ENCODE results near the gene PROM2.

The PROM2 gene

GRCh38 chr2:95295376-95295775 is 21.1 kb downstream of the PROM2 start:
- peaks cover 0 to 3% of the 10 kb centered on the region in 2 donors for H3K36me3 ChIP-seq (ENCODE audit: control insufficient read depth in 1 of 2, insufficient read depth in 2 of 2, low read length in 2 of 2)
- H3K27me3 ChIP-seq (ENCODE audit: control insufficient read depth in 1 of 2, insufficient read depth in 2 of 2, low read length in 2 of 2): peaks cover 0 to 4% of the 10 kb centered on the region in 2 donors
- no peak overlapping the region for H3K4me3 ChIP-seq (ENCODE audit: low read depth in 1 of 2, low read length in 2 of 2)
- H3K9me3 ChIP-seq (ENCODE audit: control insufficient read depth in 1 of 2, low read length in 2 of 2): peaks cover 0 to 4% of the 10 kb centered on the region in 2 donors
- H3K4me1 ChIP-seq (ENCODE audit: control insufficient read depth in 1 of 2, insufficient read depth in 2 of 2, low read length in 2 of 2): peaks cover 0 to 5% of the 10 kb centered on the region in 2 donors
- H3K27ac ChIP-seq (ENCODE audit: low read depth, low read length): no peak overlapping the region
- H3K9ac ChIP-seq (ENCODE audit: low read depth in 1 of 2, low read length in 2 of 2): no peak overlapping the region

GRCh38 chr2:95296011-95296410 is 21.8 kb downstream of the PROM2 start:
- no peak overlapping the region for H3K27ac ChIP-seq (ENCODE audit: low read depth, low read length)
- peaks cover 0 to 4% of the 10 kb centered on the region in 2 donors for H3K27me3 ChIP-seq (ENCODE audit: control insufficient read depth in 1 of 2, insufficient read depth in 2 of 2, low read length in 2 of 2)
- no peak overlapping the region for H3K4me3 ChIP-seq (ENCODE audit: low read depth in 1 of 2, low read length in 2 of 2)
- peaks cover 0 to 5% of the 10 kb centered on the region in 2 donors for H3K4me1 ChIP-seq (ENCODE audit: control insufficient read depth in 1 of 2, insufficient read depth in 2 of 2, low read length in 2 of 2)
- no peak overlapping the region for H3K9ac ChIP-seq (ENCODE audit: low read depth in 1 of 2, low read length in 2 of 2)
- H3K9me3 ChIP-seq (ENCODE audit: control insufficient read depth in 1 of 2, low read length in 2 of 2): peaks cover 0 to 4% of the 10 kb centered on the region in 2 donors
- H3K36me3 ChIP-seq (ENCODE audit: control insufficient read depth in 1 of 2, insufficient read depth in 2 of 2, low read length in 2 of 2): no peaks in the 10 kb centered on the region

- H3K36me3 ChIP-seq (ENCODE audit: control insufficient read depth in 1 of 2, insufficient read depth in 2 of 2, low read length in 2 of 2): no peaks in the 10 kb centered on the region
- H3K27ac ChIP-seq (ENCODE audit: low read depth, low read length): peak within 1 kb of the TSS; percentile 32
- peaks cover 0 to 5% of the 10 kb centered on the region in 2 donors for H3K4me1 ChIP-seq (ENCODE audit: control insufficient read depth in 1 of 2, insufficient read depth in 2 of 2, low read length in 2 of 2)
- peak within 1 kb of the TSS; percentile 9 to 29 for H3K4me3 ChIP-seq (ENCODE audit: low read depth in 1 of 2, low read length in 2 of 2)
- peaks cover 0 to 4% of the 10 kb centered on the region in 2 donors for H3K27me3 ChIP-seq (ENCODE audit: control insufficient read depth in 1 of 2, insufficient read depth in 2 of 2, low read length in 2 of 2)
- no peak within 1 kb of the TSS for H3K9ac ChIP-seq (ENCODE audit: low read depth in 1 of 2, low read length in 2 of 2)
- H3K9me3 ChIP-seq (ENCODE audit: control insufficient read depth in 1 of 2, low read length in 2 of 2): no peaks in the 10 kb centered on the region
Measured at GRCh38 chr2:95296880-95297487, 22.7 kb downstream of the PROM2 start, which contains the start of gene KCNIP3. Gene KCNIP3 (plus strand): TSS chr2:95297347. CDS start chr2:95297439, 92 bp downstream.

- peak overlapping the region in 1 of 2 donors; percentile 29 for H3K4me3 ChIP-seq (ENCODE audit: low read depth in 1 of 2, low read length in 2 of 2)
- no peaks in the 10 kb centered on the region for H3K36me3 ChIP-seq (ENCODE audit: control insufficient read depth in 1 of 2, insufficient read depth in 2 of 2, low read length in 2 of 2)
- peaks cover 0 to 5% of the 10 kb centered on the region in 2 donors for H3K4me1 ChIP-seq (ENCODE audit: control insufficient read depth in 1 of 2, insufficient read depth in 2 of 2, low read length in 2 of 2)
- no peak overlapping the region for H3K9ac ChIP-seq (ENCODE audit: low read depth in 1 of 2, low read length in 2 of 2)
- no peak overlapping the region for H3K27ac ChIP-seq (ENCODE audit: low read depth, low read length)
- H3K27me3 ChIP-seq (ENCODE audit: control insufficient read depth in 1 of 2, insufficient read depth in 2 of 2, low read length in 2 of 2): peaks cover 0 to 4% of the 10 kb centered on the region in 2 donors
- H3K9me3 ChIP-seq (ENCODE audit: control insufficient read depth in 1 of 2, low read length in 2 of 2): no peaks in the 10 kb centered on the region
Measured at GRCh38 chr2:95297639-95298395, 23.6 kb downstream of the PROM2 start.

- H3K36me3 ChIP-seq (ENCODE audit: control insufficient read depth in 1 of 2, insufficient read depth in 2 of 2, low read length in 2 of 2): no peaks in the 10 kb centered on the region
- H3K4me1 ChIP-seq (ENCODE audit: control insufficient read depth in 1 of 2, insufficient read depth in 2 of 2, low read length in 2 of 2): peaks cover 0 to 5% of the 10 kb centered on the region in 2 donors
- H3K27me3 ChIP-seq (ENCODE audit: control insufficient read depth in 1 of 2, insufficient read depth in 2 of 2, low read length in 2 of 2): peaks cover 0 to 4% of the 10 kb centered on the region in 2 donors
- H3K9me3 ChIP-seq (ENCODE audit: control insufficient read depth in 1 of 2, low read length in 2 of 2): no peaks in the 10 kb centered on the region
- H3K4me3 ChIP-seq (ENCODE audit: low read depth in 1 of 2, low read length in 2 of 2): no peak overlapping the region
- H3K9ac ChIP-seq (ENCODE audit: low read depth in 1 of 2, low read length in 2 of 2): no peak overlapping the region
- H3K27ac ChIP-seq (ENCODE audit: low read depth, low read length): no peak overlapping the region
Measured at GRCh38 chr2:95298486-95299111, 24.4 kb downstream of the PROM2 start.

GRCh38 chr2:95299961-95300360 is 25.7 kb downstream of the PROM2 start:
- Histone ChIP-seq H3K9me3 (ENCODE audit: control insufficient read depth in 1 of 2, low read length in 2 of 2) (no peaks in the 10 kb centered on the region), H3K9ac (ENCODE audit: low read depth in 1 of 2, low read length in 2 of 2) (no peak overlapping the region), H3K27me3 (ENCODE audit: control insufficient read depth in 1 of 2, insufficient read depth in 2 of 2, low read length in 2 of 2) (peaks cover 0 to 4% of the 10 kb centered on the region in 2 donors), H3K27ac (ENCODE audit: low read depth, low read length) (no peak overlapping the region), H3K4me3 (ENCODE audit: low read depth in 1 of 2, low read length in 2 of 2) (no peak overlapping the region), H3K36me3 (ENCODE audit: control insufficient read depth in 1 of 2, insufficient read depth in 2 of 2, low read length in 2 of 2) (no peaks in the 10 kb centered on the region), H3K4me1 (ENCODE audit: control insufficient read depth in 1 of 2, insufficient read depth in 2 of 2, low read length in 2 of 2) (peaks cover 4 to 8% of the 10 kb centered on the region in 2 donors)

GRCh38 chr2:95300450-95300849 is 26.2 kb downstream of the PROM2 start:
- Histone ChIP-seq H3K36me3 (ENCODE audit: control insufficient read depth in 1 of 2, insufficient read depth in 2 of 2, low read length in 2 of 2) (no peaks in the 10 kb centered on the region), H3K9me3 (ENCODE audit: control insufficient read depth in 1 of 2, low read length in 2 of 2) (no peaks in the 10 kb centered on the region), H3K4me3 (ENCODE audit: low read depth in 1 of 2, low read length in 2 of 2) (no peak overlapping the region), H3K9ac (ENCODE audit: low read depth in 1 of 2, low read length in 2 of 2) (no peak overlapping the region), H3K4me1 (ENCODE audit: control insufficient read depth in 1 of 2, insufficient read depth in 2 of 2, low read length in 2 of 2) (peaks cover 9 to 13% of the 10 kb centered on the region in 2 donors), H3K27me3 (ENCODE audit: control insufficient read depth in 1 of 2, insufficient read depth in 2 of 2, low read length in 2 of 2) (peaks cover 0 to 4% of the 10 kb centered on the region in 2 donors), H3K27ac (ENCODE audit: low read depth, low read length) (no peak overlapping the region)

GRCh38 chr2:95301186-95301585 is 26.9 kb downstream of the PROM2 start:
- Histone ChIP-seq H3K27me3 (ENCODE audit: control insufficient read depth in 1 of 2, insufficient read depth in 2 of 2, low read length in 2 of 2) (peaks cover 0 to 4% of the 10 kb centered on the region in 2 donors), H3K9ac (ENCODE audit: low read depth in 1 of 2, low read length in 2 of 2) (no peak overlapping the region), H3K4me1 (ENCODE audit: control insufficient read depth in 1 of 2, insufficient read depth in 2 of 2, low read length in 2 of 2) (peaks cover 10 to 19% of the 10 kb centered on the region in 2 donors), H3K36me3 (ENCODE audit: control insufficient read depth in 1 of 2, insufficient read depth in 2 of 2, low read length in 2 of 2) (no peaks in the 10 kb centered on the region), H3K9me3 (ENCODE audit: control insufficient read depth in 1 of 2, low read length in 2 of 2) (no peaks in the 10 kb centered on the region), H3K27ac (ENCODE audit: low read depth, low read length) (no peak overlapping the region), H3K4me3 (ENCODE audit: low read depth in 1 of 2, low read length in 2 of 2) (no peak overlapping the region)

- H3K9ac ChIP-seq (ENCODE audit: low read depth in 1 of 2, low read length in 2 of 2): no peak overlapping the region
Measured at GRCh38 chr2:95301876-95302641, 27.8 kb downstream of the PROM2 start.

More at GRCh38 chr2:95301876-95302641, 27.8 kb downstream of the PROM2 start:
- Histone ChIP-seq H3K36me3 (ENCODE audit: control insufficient read depth in 1 of 2, insufficient read depth in 2 of 2, low read length in 2 of 2) (no peaks in the 10 kb centered on the region), H3K9me3 (ENCODE audit: control insufficient read depth in 1 of 2, low read length in 2 of 2) (no peaks in the 10 kb centered on the region), H3K4me3 (ENCODE audit: low read depth in 1 of 2, low read length in 2 of 2) (no peak overlapping the region), H3K27ac (ENCODE audit: low read depth, low read length) (no peak overlapping the region), H3K4me1 (ENCODE audit: control insufficient read depth in 1 of 2, insufficient read depth in 2 of 2, low read length in 2 of 2) (peaks cover 10 to 19% of the 10 kb centered on the region in 2 donors), H3K27me3 (ENCODE audit: control insufficient read depth in 1 of 2, insufficient read depth in 2 of 2, low read length in 2 of 2) (peaks cover 0 to 4% of the 10 kb centered on the region in 2 donors)
